Stimulated activated CD8-positive, alpha-beta memory T cell treated with anti-CD3 and anti-CD28 coated beads, Interleukin-4, amount 100 ng/mL, for 48 hours (primary cell): ENCODE data around the gene TCP1.
"Not testable (repeated sequence)": the region's sequence is repeated elsewhere in the genome, so short reads cannot be mapped to it uniquely, and the experiment has no call there.

Experiments used
- DNase-seq: peaks from one replicate; pipeline ENCODE4 v3.0.0-alpha.2; 2020

TCP1 gene

DNA sequence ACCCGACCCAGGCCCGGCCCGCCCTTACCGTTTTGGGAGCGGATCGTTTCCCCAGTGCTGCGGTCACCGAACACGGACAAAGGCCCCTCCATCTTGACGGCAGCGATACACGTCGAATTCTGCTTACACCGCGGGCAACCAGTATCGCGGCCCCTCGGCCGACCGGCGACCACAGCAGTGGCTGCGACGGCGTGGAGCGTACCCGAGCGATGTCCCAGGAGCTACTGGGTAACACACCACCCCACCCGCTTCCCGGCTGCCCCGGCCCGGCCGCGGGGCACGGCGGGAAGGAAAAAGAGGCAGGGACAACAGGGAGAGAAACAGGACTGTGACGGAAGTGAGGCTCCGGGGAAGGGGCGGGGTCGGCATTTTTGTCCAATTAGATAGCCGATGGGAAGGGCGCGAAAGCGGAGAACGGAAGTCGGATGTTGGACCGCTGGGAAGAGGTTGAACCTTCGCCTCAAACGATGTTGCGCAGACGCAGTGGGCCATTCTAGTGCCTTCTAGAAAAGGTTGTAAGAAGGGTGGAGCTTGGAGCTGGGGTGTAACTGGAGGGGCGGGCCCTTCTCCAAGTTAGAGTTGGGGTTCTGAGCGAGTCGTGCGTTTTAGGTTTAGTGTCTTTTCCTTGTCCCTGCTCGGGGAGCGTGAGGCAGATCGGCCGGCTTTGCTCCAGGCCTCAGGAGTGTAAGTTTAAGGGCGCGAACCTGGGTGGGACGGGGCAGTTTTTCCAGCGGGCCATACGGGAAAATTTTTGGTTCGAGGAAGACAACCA is at the start of gene TCP1:
TCP1 (minus strand) TSS at position 226 of the 772 bp plus-strand sequence; CDS start at position 92, 134 bp downstream.
- peak; percentile 99 for DNase-seq

DNA sequence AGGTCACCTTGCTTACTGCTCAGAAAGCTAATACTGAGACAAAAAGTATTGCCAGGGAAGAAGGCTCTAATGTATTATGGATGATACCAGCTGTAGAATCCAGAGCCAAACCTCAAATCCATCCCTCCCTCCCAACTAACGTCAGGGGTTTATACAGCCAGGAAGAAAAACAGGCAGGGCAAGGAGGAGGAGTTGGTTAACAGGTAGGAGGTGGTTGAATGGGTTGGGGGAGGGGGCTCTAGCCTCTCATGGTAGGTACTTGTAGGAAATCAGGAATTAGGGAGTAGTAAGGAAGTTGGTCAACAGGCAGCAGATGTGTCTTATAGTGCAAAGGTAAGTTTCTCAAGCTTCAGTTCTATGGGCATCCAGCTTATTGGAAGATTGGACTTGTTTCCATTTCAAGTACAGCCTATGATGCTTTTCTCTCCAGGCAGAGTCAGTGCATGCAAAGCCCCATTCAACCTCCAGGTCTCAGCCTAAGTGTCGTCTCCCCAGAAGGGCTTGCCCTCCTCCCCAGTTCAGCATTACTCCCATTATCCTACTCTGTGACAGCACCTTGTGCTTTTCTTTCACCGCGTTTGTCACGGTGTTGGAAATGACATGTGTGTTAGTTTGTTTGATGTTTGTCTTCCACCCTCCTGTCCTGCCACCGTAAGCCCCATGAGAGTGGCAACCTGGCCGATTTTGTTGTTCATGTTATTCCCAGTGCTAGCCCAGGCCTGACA is 48.8 kb upstream of the TCP1 start:
- DNase-seq, result no peak

DNA sequence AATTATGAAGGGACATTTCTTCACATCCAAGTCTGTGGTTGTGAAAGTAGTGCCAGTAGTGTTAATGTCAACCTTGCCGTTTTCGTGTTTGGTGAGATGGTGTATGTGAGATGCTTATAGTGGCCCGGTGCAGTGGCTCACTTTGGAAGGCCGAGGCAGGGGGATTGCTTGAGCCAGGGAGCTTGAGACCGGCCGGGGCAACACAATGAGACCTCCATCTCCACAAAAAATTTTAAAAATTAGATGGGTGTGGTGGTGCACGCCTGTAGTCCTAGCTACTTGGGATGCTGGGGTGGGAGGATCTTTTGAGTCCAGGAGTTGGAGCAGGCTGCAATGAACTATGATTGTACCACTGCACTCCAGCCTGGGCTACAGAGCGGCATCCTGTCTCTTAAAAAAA is 48.1 kb upstream of the TCP1 start:
- no peak for DNase-seq

DNA sequence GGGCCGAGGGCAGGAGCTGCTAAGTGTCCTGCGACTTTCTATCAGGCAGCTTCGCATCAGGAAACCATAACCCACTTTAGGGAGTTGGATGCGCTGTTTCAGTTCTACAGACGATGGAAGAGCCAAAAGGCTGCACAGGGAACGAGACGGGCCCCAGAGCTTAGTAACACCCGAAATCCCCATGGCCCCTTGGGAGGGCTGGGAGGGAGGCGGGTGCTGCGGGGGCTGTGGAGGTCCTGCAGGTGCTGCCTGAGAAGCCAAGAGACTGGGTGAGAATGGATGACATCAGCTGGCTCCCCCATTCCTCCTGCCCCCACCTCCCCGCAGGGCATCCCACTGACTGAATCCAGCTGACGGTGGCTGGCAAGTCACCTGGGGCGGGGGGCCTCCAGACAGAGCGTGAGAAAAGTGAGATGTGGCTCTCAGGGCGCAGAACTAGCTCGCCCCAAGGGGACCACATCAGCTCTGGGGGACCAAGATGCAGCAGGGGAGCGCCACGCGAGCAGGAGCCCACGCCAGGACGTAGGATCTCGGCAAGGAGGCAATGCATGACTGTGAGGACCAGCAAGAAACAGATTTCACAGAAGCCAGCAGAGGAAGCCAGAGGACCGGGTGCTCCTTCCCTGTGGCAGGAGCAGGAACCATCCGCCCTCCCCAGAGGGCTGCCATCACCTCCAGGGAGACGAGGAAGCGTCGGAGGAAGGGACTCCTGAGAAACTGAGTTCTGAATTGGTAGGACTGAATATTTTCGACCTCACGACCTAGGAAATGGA is 47.5 kb upstream of the TCP1 start:
- no peak for DNase-seq

DNA sequence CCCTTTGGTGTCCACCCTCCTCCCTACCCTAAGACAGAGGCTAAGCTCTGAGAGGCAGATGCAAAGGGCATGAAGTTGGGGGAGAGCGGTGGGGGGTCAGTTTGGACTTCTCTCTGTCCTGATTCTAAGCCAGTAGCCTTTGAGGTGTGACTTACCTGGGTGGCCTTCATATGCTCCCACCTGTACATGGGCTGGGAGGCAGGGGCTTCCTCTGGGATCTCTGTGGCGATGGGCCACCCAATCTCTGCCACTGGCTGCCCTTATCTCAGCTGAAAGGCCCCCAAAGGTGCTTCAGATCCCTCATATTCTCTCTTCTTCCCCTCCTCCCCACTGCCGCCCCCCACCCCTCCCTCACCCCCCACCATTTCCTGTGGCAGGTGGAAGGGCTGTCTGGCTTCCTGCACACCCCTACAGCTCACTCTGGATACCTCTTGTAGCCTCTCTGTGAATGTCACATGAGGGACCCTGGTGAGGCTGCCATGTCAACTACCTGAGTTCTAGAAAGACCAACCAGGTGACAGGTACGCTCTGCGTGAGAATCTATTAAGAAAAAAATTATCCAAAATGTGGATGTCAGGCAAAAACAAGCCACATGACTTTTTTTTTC is 44.7 kb upstream of the TCP1 start:
- DNase-seq, result no peak

DNA sequence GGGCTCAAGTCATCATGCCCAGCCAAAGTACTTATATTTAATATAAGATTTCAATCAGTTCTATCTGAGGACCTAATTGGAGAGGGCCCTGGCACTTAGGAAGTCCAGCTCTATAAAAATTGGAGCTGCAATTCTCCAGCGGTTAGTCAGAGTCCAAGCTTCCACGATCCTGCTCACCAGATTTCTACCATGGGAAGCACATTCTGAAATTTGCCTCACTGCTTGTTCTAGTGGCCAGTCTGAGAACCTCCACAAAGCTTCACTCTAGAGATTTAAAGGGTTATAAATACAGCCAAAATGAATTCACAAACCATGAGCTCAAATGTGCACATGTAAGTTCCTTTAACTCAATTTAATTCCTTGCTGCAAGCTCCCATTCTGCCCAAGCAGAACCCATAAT is 44.2 kb upstream of the TCP1 start:
- no peak for DNase-seq

DNA sequence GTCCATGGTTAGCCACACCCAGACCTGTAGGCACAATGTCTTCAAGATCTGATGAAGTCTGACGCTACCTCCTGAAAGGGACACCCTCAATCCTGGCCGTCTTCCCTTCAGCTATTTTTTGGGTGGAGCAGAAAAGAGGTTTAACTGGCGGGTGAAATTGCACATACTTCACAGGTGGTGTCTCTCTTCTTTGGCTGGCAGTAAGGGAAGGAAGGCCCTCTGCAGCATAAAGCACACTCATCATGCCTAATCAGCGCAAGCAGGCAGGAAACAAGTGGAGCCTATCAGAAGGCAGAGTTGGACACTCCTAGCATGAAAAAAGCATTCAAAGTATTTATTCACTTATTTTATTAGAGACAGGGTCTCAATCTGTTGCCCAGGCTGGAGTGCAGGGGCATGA is 43.5 kb upstream of the TCP1 start:
- DNase-seq, result no peak

- no peak for DNase-seq
Observed at GRCh38 chr6:159831373-159831679, 41.9 kb upstream of the TCP1 start.

DNA sequence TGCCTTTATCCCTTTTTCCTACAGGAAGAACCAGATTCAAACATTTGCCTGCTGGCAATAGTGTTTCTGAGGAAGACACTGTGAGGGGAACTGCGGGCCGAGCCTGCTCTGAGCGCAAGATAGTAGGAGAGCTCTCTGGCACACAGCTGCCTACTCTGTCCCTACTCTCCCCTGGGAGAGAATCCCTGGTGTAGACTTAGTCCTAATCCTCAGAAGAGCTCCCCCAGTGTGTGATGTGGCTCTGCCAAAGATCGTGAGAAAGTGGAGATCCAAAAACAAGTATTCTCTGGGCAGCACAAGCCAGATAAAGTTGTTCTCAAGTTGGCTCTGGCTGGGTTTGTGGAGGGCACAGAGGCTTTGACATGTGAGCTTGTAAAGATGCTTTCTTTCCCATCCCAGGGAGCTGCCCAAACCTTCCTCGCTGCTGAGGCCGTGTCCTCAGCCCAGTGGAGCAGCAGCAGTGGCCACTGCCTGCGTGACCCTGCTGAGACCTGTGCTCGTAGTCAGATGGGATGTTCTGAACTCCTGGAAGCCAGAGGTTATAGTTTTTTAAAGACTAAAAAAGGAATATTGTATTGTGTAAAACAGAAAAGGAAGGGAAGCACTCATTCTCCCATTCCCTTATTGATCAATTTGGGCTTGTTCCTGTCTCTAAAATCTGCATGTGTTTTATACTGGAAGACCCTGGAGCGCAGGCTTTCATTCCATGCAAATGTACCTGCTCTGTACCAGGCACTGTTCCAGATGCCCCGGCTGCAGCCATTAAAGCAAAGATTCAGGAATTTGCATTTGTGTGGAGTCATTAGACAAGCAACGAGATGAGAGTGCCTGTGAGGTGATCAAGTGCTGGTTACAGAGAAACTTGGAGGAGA is 41.3 kb upstream of the TCP1 start:
- DNase-seq, result no peak

GRCh38 chr6:159829526-159829925 is 40.1 kb upstream of the TCP1 start:
- no peak for DNase-seq

DNA sequence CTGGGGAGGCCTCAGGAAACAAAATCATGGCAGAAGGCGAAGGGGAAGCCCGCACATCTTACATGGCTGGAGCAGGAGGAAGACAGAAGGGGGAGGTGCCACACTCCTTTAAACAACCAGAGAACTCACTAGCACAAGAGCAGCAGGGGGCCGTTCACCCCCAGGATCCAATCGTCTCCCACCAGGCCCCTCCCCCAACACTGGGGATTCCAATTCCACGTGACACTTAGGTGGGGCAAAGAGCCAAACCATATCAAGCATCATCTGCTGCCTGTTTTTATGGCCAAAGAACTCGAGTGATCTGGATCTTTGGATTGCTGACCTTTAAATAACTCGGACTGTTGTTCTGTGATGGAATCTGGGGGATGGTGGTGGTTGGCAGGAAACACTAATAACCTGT is 38.7 kb upstream of the TCP1 start:
- no peak for DNase-seq

GRCh38 chr6:159826968-159827647 is 37.7 kb upstream of the TCP1 start:
- DNase-seq, result no peak

GRCh38 chr6:159826004-159826403 is 36.6 kb upstream of the TCP1 start:
- DNase-seq, result no peak

GRCh38 chr6:159824690-159825089 is 35.3 kb upstream of the TCP1 start:
- DNase-seq, result not testable (repeated sequence)

- no peak for DNase-seq
Observed at GRCh38 chr6:159823953-159824352, 34.6 kb upstream of the TCP1 start.

DNA sequence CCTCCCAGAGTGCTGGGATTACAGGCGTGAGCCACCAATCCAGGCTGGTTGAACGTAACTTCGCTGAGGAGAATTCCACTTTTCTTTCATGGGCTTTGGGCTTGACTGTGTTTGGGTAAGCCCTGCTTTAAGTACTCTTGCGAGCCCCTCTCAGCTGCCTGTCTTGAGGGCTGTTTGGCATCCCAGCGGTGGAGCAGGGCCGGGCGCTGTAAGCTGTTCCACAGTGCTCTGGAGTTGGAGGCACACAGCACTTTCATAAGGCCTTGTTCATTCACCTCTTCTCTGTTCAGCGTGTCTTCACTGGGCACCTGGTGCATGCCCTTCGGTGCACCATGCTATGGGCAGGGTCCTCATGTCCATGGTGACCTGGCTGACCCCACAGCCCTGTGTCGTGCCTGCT is 32.3 kb upstream of the TCP1 start:
- no peak for DNase-seq

DNA sequence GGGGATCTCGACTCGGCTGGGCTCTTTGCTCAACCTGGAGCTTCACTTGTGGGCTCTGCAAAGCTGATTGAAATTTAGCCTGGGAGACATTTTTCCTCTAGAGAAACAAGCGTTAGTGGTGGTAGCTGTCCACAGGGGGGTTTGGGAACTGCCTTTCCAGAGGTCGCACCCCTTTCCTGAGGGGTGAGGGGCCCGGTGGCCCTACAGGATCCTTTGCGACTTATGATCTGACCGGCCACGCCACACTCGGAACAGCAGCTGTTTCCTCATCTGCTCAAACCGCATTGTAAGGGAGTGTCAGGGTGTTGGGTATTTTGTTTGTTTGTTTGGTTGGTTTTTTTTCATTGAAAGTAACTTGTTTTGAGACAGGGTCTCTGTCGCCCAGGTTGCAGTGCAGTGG is 31.7 kb upstream of the TCP1 start:
- DNase-seq, result no peak

GRCh38 chr6:159819932-159820640 is 30.7 kb upstream of the TCP1 start:
- peak; percentile 38 for DNase-seq

- no peak for DNase-seq
Observed at GRCh38 chr6:159819098-159819497, 29.7 kb upstream of the TCP1 start.

- no peak for DNase-seq
Observed at GRCh38 chr6:159817951-159818739, 28.7 kb upstream of the TCP1 start.
